IMR-90 (cell line): Measurements from ENCODE around the gene NCOA5.

Source experiments
- CTCF ChIP-seq: conservative IDR thresholded peaks from 2 replicates; pipeline ENCODE4 v1.5.1; 2012; ENCODE audit warnings: mild to moderate bottlenecking, low read depth, low read length, improper control_type of control experiment
- RAD21 ChIP-seq: IDR thresholded peaks from 2 replicates; pipeline ENCODE4 v1.6.1; 2012; ENCODE audit warnings: low read length, improper control_type of control experiment
- RFX5 ChIP-seq: IDR thresholded peaks from 2 replicates; pipeline ENCODE4 v1.8.0; 2012; ENCODE audit warnings: low read depth, mild to moderate bottlenecking, low read length, moderate library complexity

GRCh38 chr20:46081074-46081473, 8.7 kb downstream of the NCOA5 start:
- TF ChIP-seq RFX5 (no peak), CTCF (no peak), RAD21 (no peak)
